RWPE2 (cell line): ENCODE data around the gene ZSCAN4.

Experiments
- ATAC-seq: fragments of 200-7000 bp; cut with Tn5 transposase; 3 replicates; pipeline ENCODE4 v1.9.1; 2021; ENCODE audit warnings: low read depth
- DNase-seq: peaks from one replicate; pipeline ENCODE4 v3.0.0-alpha.2; 2020; ENCODE audit warnings: low spot score
- H3K27ac ChIP-seq: fragments of 450-650 bp; 2 replicates; pipeline ENCODE4 v1.5.1; 2017; ENCODE audit warnings: mild to moderate bottlenecking; ENCODE audit not compliant: poor library complexity, severe bottlenecking
- H3K27me3 ChIP-seq: fragments of 250-450 bp; sonication (Bioruptor Pico); 2 replicates; pipeline ENCODE4 v1.5.1; 2021; ENCODE audit warnings: mild to moderate bottlenecking, moderate library complexity; ENCODE audit not compliant: insufficient read depth, poor library complexity, severe bottlenecking
- H3K36me3 ChIP-seq: fragments of 250-450 bp; sonication (Bioruptor Pico); 2 replicates; pipeline ENCODE4 v1.5.1; 2020; ENCODE audit warnings: low read depth, mild to moderate bottlenecking, moderate library complexity
- H3K4me1 ChIP-seq: fragments of 250-450 bp; sonication (Bioruptor Pico); 2 replicates; pipeline ENCODE4 v1.5.1; 2021; ENCODE audit warnings: mild to moderate bottlenecking, moderate library complexity; ENCODE audit not compliant: insufficient read depth, poor library complexity, severe bottlenecking
- H3K4me3 ChIP-seq: fragments of 250-450 bp; sonication (Bioruptor Pico); 2 replicates; pipeline ENCODE4 v1.5.1; 2021; ENCODE audit warnings: mild to moderate bottlenecking, moderate library complexity; ENCODE audit not compliant: severe bottlenecking
- H3K9me3 ChIP-seq: fragments of 250-450 bp; sonication (Bioruptor Pico); 2 replicates; pipeline ENCODE4 v1.5.1; 2021; ENCODE audit warnings: mild to moderate bottlenecking, moderate library complexity; ENCODE audit not compliant: severe bottlenecking
- CTCF ChIP-seq: fragments of 450-650 bp; IDR thresholded peaks from one replicate; pipeline ENCODE4 v1.5.1; 2017; ENCODE audit warnings: mild to moderate bottlenecking, moderate library complexity; ENCODE audit not compliant: poor library complexity, severe bottlenecking

The ZSCAN4 gene

DNA sequence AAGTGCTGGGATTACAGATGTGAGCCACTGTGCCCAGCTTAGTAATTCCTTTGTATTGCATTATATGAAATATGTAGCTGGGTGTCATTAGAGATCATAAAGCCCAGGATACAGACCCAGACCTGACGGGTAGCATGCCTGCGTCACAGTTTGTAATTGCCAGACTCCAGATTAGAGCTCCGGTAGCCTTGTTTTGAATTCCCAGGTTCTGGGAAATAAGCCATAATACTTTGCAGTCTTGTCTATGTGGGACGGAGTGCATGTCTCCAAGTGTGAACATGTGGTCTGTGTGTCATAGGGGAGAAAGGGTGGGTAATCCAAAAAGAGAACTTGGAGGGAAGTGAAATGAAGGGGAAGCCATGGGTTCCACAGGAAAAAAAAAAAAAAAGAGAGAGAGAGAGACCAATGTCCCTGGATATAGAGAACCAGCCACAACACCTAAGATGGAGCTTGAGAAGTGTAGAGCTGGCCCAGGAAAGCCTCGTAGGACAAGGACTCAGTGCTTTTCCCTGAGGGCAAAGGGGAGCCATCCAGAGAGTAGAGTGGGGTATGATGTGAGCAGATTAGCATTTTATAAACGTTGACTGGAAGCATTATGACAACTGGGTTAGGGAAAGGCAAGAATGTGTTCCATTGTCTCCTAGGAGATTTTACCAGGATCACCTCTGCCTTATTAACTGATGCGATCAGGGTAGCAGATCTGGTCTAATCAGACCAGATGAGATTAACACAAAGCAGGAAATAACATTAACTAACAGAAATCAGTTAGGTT lies 2.6 kb downstream of the ZSCAN4 start:
- no peak for TF ChIP-seq CTCF
- no peak overlapping the region for H3K4me3 ChIP-seq
- H3K36me3 ChIP-seq = no peaks in the 10 kb centered on the region
- H3K4me1 ChIP-seq = no peaks in the 10 kb centered on the region
- no peak for DNase-seq
- ATAC-seq = no peak
- no peaks in the 10 kb centered on the region for H3K9me3 ChIP-seq
- no peak overlapping the region for H3K27ac ChIP-seq
- H3K27me3 ChIP-seq = no peaks in the 10 kb centered on the region

DNA sequence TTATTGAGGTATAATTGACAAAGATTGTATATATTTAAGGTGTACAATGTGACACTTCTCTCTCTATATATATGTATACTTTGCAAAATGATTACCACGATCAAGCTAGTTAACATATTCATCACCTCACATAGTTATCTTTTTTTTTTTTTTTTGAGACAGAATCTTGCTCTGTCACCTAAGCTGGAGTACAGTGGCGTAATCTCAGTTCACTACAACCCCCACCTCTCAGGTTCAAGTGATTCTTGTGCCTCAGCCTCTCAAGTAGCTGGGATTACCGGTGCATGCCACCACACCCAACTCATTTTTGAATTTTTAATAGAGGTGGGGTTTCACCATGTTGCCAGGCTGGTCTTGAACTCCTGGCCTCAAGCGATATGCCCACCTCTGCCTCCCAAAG lies 3.7 kb downstream of the ZSCAN4 start:
- Histone ChIP-seq H3K9me3 (no peaks in the 10 kb centered on the region), H3K4me3 (no peak overlapping the region), H3K4me1 (no peaks in the 10 kb centered on the region), H3K27me3 (no peaks in the 10 kb centered on the region), H3K36me3 (no peaks in the 10 kb centered on the region), H3K27ac (no peak overlapping the region)
- DNase-seq = no peak
- no peak for ATAC-seq
- TF ChIP-seq CTCF = no peak

DNA sequence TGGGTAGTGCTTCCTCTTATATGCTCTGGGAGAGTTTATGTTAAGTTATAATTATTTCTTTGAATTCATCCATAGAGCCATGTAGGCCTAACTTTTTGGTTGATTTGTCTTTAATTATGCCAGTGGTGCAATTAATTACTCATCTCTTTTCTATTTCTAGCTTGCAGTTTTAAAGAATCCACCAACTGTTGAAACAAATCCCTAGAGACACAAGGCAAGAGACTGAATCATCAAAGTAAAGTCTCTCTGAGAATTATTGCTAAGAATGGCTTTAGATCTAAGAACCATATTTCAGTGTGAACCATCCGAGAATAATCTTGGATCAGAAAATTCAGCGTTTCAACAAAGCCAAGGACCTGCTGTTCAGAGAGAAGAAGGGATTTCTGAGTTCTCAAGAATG lies 7.1 kb downstream of the ZSCAN4 start:
- peaks cover 1% of the 10 kb centered on the region for H3K9me3 ChIP-seq
- no peak for TF ChIP-seq CTCF
- no peaks in the 10 kb centered on the region for H3K36me3 ChIP-seq
- ATAC-seq (no peak), DNase-seq (no peak)
- H3K27me3 ChIP-seq = no peaks in the 10 kb centered on the region
- no peaks in the 10 kb centered on the region for H3K4me1 ChIP-seq
- H3K27ac ChIP-seq = no peak overlapping the region
- H3K4me3 ChIP-seq = no peak overlapping the region

DNA sequence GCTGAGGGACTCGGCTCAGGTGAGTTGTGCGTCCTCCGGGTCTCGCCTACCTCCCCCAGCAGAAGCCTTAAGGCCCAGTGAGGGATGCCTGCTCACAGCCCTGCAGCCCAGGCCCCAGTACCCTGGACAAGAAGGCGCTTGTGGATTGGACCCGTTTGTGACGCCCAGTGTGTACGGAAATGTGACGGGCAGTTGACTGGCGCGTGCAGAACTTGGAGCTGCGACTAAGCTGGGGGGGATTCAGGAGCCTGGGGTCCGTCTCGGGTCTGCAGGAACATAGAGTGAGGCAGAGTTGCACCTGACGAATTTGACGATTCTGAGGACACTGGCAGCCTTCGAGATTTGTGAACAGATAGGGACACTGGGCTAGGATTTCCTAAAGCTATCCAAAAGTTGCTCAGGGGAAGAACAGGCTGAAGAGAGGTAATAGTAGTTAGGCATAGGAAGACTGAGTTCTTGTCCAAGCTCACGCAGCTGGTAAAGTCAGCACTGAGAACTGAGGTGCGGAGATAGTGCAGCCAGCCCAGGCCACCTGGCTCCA lies 13.6 kb downstream of the ZSCAN4 start:
- DNase-seq = no peak
- TF ChIP-seq CTCF = no peak
- Histone ChIP-seq H3K27me3 (no peaks in the 10 kb centered on the region), H3K9me3 (peaks cover 35% of the 10 kb centered on the region), H3K4me3 (peak overlapping the region; percentile 61), H3K27ac (peak overlapping the region; percentile 12), H3K4me1 (peaks cover 4% of the 10 kb centered on the region), H3K36me3 (peaks cover 42% of the 10 kb centered on the region)
- peak; percentile 53; the same call in 2 of the 3 replicates for ATAC-seq

- DNase-seq (no peak), ATAC-seq (no peak)
- H3K36me3 ChIP-seq = peaks cover 73% of the 10 kb centered on the region
- H3K4me1 ChIP-seq = peaks cover 4% of the 10 kb centered on the region
- H3K27ac ChIP-seq = no peak overlapping the region
- TF ChIP-seq CTCF = no peak
- no peak overlapping the region for H3K4me3 ChIP-seq
- no peaks in the 10 kb centered on the region for H3K27me3 ChIP-seq
- H3K9me3 ChIP-seq = peaks cover 71% of the 10 kb centered on the region
Observed at GRCh38 chr19:57686727-57687126, 18.0 kb downstream of the ZSCAN4 start.
